Activated CD4-positive, alpha-beta memory T cell treated with anti-CD3 and anti-CD28 coated beads, Interleukin-2, amount 10 ng/mL, durations not matched to agents 7 days and 5 days (primary cell): ENCODE results near the gene ASCL3. TPM values are rescaled to one million over a fixed set of nuclear protein-coding genes. Genes with fewer than 3 reads are reported as not detected.
A peak's percentile ranks its signal among the peaks of the same experiment; 100 is the strongest.
"Not testable (repeated sequence)": the region's sequence is repeated elsewhere in the genome, so short reads cannot be mapped to it uniquely, and the experiment has no call there.

Experiments used
- CTCF ChIA-PET: fragments of 350-600 bp; sonication (Branson Sonifier 250); formaldehyde crosslinking; loops from one replicate; lab custom pipeline; 2021; ENCODE audit warnings: antibody characterized with exemption, inconsistent platforms; lab: Charles Lee
- POLR2A ChIA-PET: fragments of 350-600 bp; sonication (Branson Sonifier 250); formaldehyde crosslinking; loops from one replicate; lab custom pipeline; 2021; ENCODE audit warnings: antibody characterized with exemption; lab: Charles Lee
- DNase-seq: peaks from one replicate; pipeline ENCODE4 v3.0.0-alpha.2; 2020
- H3K27ac Mint-ChIP-seq: one replicate; pipeline ENCODE4 v1.8.0; 2021; ENCODE audit warnings: mild to moderate bottlenecking, mixed read lengths
- H3K27me3 Mint-ChIP-seq: one replicate; pipeline ENCODE4 v1.8.0; 2021; ENCODE audit warnings: mixed read lengths
- H3K36me3 Mint-ChIP-seq: one replicate; pipeline ENCODE4 v1.8.0; 2021; ENCODE audit warnings: low read depth, mixed read lengths
- H3K4me1 Mint-ChIP-seq: one replicate; pipeline ENCODE4 v1.8.0; 2021; ENCODE audit warnings: mixed read lengths
- H3K4me3 Mint-ChIP-seq: one replicate; pipeline ENCODE4 v1.8.0; 2021; ENCODE audit warnings: mild to moderate bottlenecking, mixed read lengths
- H3K9me3 Mint-ChIP-seq: one replicate; pipeline ENCODE4 v1.8.0; 2021; ENCODE audit warnings: mixed read lengths
- total RNA-seq, 2 experiments: library from RNA; stranded (reverse); gene quantifications; one replicate each; pipeline ENCODE4 v1.2.3, GENCODE V29; 2021

ASCL3 gene
- total RNA-seq, 2 experiments from 2014 or later: not detected

DNA sequence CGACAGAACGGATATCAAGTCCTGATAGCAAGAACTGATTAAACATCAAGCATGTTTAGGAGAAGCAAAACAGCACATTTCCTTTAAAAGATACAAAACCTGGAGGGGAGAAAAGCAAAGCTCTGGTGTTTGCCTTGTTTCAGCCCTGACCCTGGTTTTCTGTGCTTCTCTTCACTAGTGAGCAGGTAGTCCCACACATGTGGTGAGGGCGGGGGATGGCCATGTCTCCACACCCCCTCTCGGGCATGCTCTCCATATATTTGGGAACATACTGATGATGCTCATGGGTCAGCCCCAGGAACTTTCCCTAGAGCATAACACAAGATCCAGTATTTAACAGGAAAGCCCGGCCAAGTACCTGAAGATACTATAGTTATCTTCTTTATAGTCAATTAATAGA lies 20.1 kb downstream of the ASCL3 start:
- CTCF ChIA-PET: no interaction called here
- no peaks in the 10 kb centered on the region for H3K27me3 Mint-ChIP-seq
- H3K9me3 Mint-ChIP-seq: no peaks in the 10 kb centered on the region

DNA sequence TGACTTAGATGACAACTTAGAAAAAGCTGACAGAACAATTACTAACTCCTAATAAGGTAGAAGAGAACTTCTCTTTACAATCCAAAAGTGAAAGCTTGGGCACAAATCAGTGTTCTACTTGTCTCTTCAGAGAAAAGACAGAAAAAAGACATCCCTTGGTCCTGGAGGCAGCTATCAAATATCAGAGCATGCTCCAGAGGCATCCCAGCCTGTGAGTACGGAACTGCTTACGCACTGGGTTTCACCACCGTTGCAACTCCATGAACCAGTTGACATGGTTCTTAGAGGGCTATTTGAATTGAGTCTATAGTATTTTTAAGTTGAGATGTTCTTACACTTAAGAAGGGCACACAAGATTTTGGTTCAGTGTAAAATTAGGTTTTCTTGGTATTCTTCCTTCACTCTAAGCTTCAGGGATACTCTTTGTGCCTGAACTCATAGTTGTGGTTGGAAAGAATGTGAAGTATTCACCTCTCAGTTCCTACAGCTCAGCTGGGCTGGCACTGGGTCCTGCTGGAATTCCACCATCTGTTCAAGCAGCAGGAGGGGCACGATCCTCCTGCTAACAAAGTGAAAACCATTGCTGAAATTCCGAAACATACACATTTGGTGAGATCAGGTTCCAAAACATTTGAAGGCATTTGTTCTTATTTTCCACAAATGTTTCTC lies 25.5 kb downstream of the ASCL3 start:
- CTCF ChIA-PET: interaction anchor here (1.5 to 7.9 kb wide), 2 partner anchors 42 to 220 kb away, joined by 7 to 119 read pairs; no protein-coding TSS in a partner anchor
- H3K4me3 Mint-ChIP-seq: no peak overlapping the region

More for the DNA sequence above, 20.1 kb downstream of the ASCL3 start:
- no peak for DNase-seq
- Mint-ChIP-seq H3K4me1 (no peaks in the 10 kb centered on the region), H3K4me3 (no peak overlapping the region), H3K27ac (no peak overlapping the region), H3K36me3 (peaks cover 28% of the 10 kb centered on the region)
- POLR2A ChIA-PET: interaction anchor here (1.7 kb wide), 1 partner anchor 41 kb away, joined by 4 read pairs; the partner anchor contains the start of gene TMEM9B

DNA sequence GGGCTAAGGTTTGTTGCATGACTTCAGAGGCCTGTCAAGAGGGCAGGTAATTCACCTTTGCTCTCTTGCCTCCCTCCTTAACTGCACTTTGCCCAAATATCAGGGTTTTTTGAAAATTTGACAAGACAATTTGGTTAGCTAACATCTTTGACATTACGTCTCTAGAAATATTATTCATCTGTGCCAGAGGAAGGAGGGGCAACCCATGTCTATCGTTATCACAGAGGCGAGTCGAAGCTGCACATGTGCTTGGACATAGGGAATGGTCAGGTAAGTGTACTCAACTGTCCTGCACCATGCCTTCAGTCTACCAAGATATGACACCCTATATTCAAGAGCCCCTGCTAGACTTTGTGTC lies 28.2 kb downstream of the ASCL3 start:
- Mint-ChIP-seq H3K4me3 (no peak overlapping the region), H3K4me1 (peaks cover 34% of the 10 kb centered on the region), H3K9me3 (no peaks in the 10 kb centered on the region), H3K27ac (peak overlapping the region; percentile 76), H3K27me3 (no peaks in the 10 kb centered on the region), H3K36me3 (peaks cover 29% of the 10 kb centered on the region)
- ChIA-PET CTCF (interaction anchor here (0.6 to 7.9 kb wide), 12 partner anchors 16 to 592 kb away, joined by 3 to 119 read pairs (median 6); partner anchors contain the start of gene TMEM9B), POLR2A (interaction anchor here (1.4 to 2.2 kb wide), 3 partner anchors 49 to 545 kb away, joined by 3 to 11 read pairs (median 11); partner anchors contain the start of genes RPL27A, TMEM9B and TRIM66)
- DNase-seq: no peak

More for the DNA sequence above, 25.5 kb downstream of the ASCL3 start:
- H3K9me3 Mint-ChIP-seq: no peaks in the 10 kb centered on the region
- POLR2A ChIA-PET: no interaction called here
- H3K27ac Mint-ChIP-seq: no peak overlapping the region
- peaks cover 24% of the 10 kb centered on the region for H3K4me1 Mint-ChIP-seq
- H3K27me3 Mint-ChIP-seq: no peaks in the 10 kb centered on the region
- DNase-seq: no peak
- peaks cover 39% of the 10 kb centered on the region for H3K36me3 Mint-ChIP-seq

DNA sequence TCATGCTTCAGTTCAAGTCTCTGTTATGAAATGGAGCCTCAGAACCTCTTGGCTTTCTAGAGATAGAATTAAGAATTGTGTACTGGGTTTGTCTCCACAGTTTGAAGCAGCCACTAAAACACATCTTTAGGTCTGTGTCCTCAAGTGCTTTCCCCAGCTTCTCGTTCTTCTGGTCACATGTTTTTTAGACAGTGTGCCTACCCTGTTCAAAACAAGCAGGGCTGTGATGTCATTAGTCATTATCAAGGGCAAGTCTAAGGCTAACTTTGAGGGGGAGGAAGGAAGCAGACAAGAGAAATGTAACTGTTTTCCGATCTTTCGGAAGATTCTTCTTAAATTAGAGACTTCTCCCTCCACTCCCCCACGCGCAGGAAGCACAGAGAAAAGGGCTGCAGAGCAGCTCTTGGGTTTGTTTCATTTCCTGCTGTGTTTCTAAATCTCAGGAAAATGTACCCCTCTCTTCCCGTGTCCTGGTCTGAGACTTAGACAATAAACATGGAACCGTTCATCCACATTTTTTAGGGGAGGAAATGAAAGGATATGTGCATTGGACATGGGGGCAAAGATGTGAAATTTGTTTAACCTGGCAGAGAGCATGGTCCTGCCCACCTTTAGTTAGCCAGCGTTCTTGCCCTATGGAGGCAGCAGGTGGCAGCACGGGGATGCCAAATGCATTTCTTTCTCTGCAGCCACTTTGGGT lies 28.7 kb downstream of the ASCL3 start:
- H3K36me3 Mint-ChIP-seq: peaks cover 29% of the 10 kb centered on the region
- H3K9me3 Mint-ChIP-seq: no peaks in the 10 kb centered on the region
- peaks cover under 1% of the 10 kb centered on the region for H3K27me3 Mint-ChIP-seq
- peak; percentile 56 for DNase-seq
- peak overlapping the region; percentile 42 for H3K4me3 Mint-ChIP-seq
- ChIA-PET CTCF (interaction anchor here (0.7 to 7.9 kb wide), 14 partner anchors 17 to 592 kb away, joined by 3 to 119 read pairs (median 5); partner anchors contain the start of gene TMEM9B), POLR2A (interaction anchor here (0.6 to 2.2 kb wide), 4 partner anchors 45 to 546 kb away, joined by 3 to 11 read pairs (median 7); partner anchors contain the start of genes RPL27A, TMEM9B and TRIM66)
- H3K4me1 Mint-ChIP-seq: peaks cover 38% of the 10 kb centered on the region
- peak overlapping the region; percentile 76 for H3K27ac Mint-ChIP-seq

DNA sequence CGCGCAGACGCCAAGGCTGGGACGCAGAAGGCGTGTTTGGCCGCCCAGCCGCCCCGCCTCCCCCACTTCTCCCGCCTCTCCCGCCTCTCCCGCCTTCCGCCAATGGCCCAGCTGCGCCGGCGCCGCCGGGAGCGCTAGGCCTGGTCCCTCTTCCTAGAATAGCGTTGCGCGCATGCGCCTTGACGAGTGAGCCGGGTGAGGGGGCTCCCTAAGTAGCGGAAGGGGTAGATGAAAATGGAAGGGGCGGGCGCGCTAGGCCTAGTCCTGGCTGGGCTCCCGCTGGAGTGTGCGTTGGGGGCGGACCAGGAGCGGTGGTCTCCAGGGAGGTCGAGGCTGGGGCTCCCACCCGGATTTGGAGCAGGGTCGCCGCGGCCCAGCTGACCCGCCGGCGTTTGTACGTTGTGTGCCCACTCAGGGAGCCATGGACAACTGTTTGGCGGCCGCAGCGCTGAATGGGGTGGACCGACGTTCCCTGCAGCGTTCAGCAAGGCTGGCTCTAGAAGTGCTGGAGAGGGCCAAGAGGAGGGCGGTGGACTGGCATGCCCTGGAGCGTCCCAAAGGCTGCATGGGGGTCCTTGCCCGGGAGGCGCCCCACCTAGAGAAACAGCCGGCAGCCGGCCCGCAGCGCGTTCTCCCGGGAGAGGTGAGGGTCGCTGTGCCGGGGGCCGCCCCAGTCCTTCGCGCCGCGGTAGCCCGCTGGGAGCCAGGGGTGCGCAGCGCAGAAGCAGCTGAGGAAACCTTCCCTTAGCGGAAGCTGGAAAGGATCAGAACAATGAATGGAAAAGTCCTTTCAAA lies 31.6 kb downstream of the ASCL3 start, which contains the start of gene AKIP1:
Gene AKIP1, plus strand, starts transcription at position 161 of the 795 bp plus-strand sequence. Its CDS starts 261 bp downstream, at position 422.
- no peaks in the 10 kb centered on the region for H3K9me3 Mint-ChIP-seq
- H3K36me3 Mint-ChIP-seq: peaks cover 13% of the 10 kb centered on the region
- peak within 1 kb of the TSS; percentile 84 for H3K27ac Mint-ChIP-seq
- peaks cover 51% of the 10 kb centered on the region for H3K4me1 Mint-ChIP-seq
- POLR2A ChIA-PET: interaction anchor here (0.9 to 3.1 kb wide), 4 partner anchors 53 to 228 kb away, joined by 4 to 20 read pairs (median 8); partner anchors contain the start of genes RPL27A, TMEM9B and TRIM66
- CTCF ChIA-PET: interaction anchor here (0.7 to 7.9 kb wide), 5 partner anchors 48 to 595 kb away, joined by 3 to 119 read pairs (median 4); partner anchors contain the start of gene TMEM9B
- DNase-seq: peak; percentile 84
- peak within 1 kb of the TSS; percentile 94 for H3K4me3 Mint-ChIP-seq
- peaks cover 6% of the 10 kb centered on the region for H3K27me3 Mint-ChIP-seq

DNA sequence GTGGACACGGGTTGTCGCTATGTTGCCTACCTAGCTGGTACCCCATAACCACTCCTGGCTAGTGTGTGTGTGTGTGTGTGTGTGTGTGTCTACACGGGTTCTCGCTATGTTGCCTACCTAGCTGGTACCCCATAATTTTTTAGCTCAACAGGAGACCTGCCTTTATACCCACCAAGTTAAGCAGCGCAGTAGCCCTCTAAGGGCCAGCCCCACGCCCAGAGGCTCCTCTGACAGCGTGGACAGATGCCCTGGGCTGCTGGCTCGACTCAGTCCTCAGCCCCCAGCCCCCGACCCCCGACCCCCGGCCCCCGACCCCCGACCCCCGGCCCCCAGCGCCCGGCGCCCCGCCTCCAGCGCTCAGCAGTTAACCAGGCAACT lies 32.2 kb downstream of the ASCL3 start:
- H3K9me3 Mint-ChIP-seq: no peaks in the 10 kb centered on the region
- peaks cover 7% of the 10 kb centered on the region for H3K27me3 Mint-ChIP-seq
- peaks cover 52% of the 10 kb centered on the region for H3K4me1 Mint-ChIP-seq
- ChIA-PET CTCF (interaction anchor here (1.0 to 7.9 kb wide), 2 partner anchors 49 to 227 kb away, joined by 3 to 119 read pairs; no protein-coding TSS in a partner anchor), POLR2A (interaction anchor here (0.8 to 3.1 kb wide), 5 partner anchors 54 to 550 kb away, joined by 4 to 20 read pairs (median 6); partner anchors contain the start of genes RPL27A, TMEM9B, TRIM66 and ZNF143)
- H3K4me3 Mint-ChIP-seq: peak overlapping the region; percentile 94
- no peak overlapping the region for H3K27ac Mint-ChIP-seq
- no peak for DNase-seq
- peaks cover 10% of the 10 kb centered on the region for H3K36me3 Mint-ChIP-seq

DNA sequence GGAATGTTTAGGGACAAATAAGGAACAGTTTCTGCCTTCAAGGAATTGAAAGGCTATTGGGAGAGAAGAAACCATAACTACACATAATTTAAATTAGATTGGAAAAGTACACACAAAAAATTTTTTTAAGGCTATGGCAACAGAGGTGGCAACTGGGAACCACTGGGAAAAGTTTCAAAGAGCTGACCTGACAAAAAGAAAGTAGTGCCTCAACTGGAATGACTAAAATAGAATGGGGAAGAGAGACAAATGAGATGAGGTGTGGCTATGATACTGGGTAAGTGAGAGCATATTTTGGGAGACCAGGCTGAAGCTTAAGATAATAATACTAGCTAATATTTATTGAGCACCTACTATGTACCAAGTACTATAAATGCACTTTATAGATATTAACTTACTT lies 34.7 kb downstream of the ASCL3 start:
- ChIA-PET CTCF (interaction anchor here (1.1 kb wide), 1 partner anchor 51 kb away, joined by 4 read pairs; no protein-coding TSS in a partner anchor), POLR2A (interaction anchor here (1.6 to 1.7 kb wide), 2 partner anchors 51 to 226 kb away, joined by 3 to 5 read pairs; no protein-coding TSS in a partner anchor)
- H3K27ac Mint-ChIP-seq: no peak overlapping the region
- peaks cover 12% of the 10 kb centered on the region for H3K27me3 Mint-ChIP-seq
- no peak overlapping the region for H3K4me3 Mint-ChIP-seq
- H3K9me3 Mint-ChIP-seq: no peaks in the 10 kb centered on the region
- H3K36me3 Mint-ChIP-seq: no peaks in the 10 kb centered on the region
- DNase-seq: no peak
- peaks cover 36% of the 10 kb centered on the region for H3K4me1 Mint-ChIP-seq

DNA sequence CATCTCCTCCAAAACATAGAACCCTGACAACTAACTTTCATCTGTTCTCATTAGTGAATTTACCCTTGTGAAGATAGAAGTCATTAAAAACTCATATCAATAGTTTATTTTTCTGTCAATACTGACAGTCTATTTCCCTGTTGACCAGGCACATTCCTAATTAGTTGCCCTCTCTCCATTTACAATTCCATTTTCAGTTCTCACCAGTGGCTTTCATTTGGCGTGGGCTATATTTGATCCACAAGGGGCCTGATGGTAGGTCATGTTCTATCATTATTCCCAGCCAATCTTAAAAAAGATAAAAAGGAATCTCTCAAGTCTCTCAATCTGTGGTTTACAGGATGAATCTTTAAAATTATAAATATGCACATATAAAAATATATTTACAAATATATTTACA lies 35.7 kb downstream of the ASCL3 start:
- DNase-seq: no peak
- no peaks in the 10 kb centered on the region for H3K36me3 Mint-ChIP-seq
- peaks cover 12% of the 10 kb centered on the region for H3K27me3 Mint-ChIP-seq
- no peak overlapping the region for H3K4me3 Mint-ChIP-seq
- CTCF ChIA-PET: no interaction called here
- H3K9me3 Mint-ChIP-seq: peaks cover 4% of the 10 kb centered on the region
- H3K4me1 Mint-ChIP-seq: peaks cover 31% of the 10 kb centered on the region
- POLR2A ChIA-PET: no interaction called here
- no peak overlapping the region for H3K27ac Mint-ChIP-seq

DNA sequence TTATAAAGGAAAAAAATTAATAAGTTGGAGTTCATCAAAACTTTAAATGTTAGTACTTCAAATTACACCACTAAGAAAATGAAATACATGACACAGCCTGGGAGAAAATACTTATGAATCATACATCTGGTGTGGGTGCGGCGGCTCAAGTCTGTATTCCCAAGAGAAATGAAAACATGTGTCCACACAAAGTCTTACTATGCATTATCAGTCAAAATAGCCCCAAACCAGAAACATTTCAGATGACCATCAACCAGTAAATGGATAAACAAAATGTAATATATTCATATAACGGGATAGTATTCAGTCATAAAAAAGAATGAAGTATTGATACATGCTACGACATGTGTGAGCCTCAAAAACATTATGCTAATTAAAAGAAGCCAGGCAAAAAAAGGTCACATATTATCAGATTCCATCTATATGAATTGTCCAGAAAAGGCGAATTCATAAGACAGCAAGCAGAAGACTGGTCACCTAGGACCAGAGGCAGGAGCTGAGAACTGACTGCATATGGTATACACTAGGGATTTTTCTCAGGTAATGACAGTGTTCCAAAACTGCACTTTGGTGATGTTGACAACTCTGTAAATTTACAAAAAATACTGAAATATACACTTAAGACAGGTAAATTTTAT lies 37.2 kb downstream of the ASCL3 start:
- ChIA-PET POLR2A (no interaction called here), CTCF (no interaction called here)
- no peak overlapping the region for H3K27ac Mint-ChIP-seq
- H3K4me1 Mint-ChIP-seq: peaks cover 30% of the 10 kb centered on the region
- H3K9me3 Mint-ChIP-seq: peaks cover 4% of the 10 kb centered on the region
- no peak overlapping the region for H3K4me3 Mint-ChIP-seq
- no peak for DNase-seq
- H3K36me3 Mint-ChIP-seq: no peaks in the 10 kb centered on the region
- H3K27me3 Mint-ChIP-seq: peaks cover 12% of the 10 kb centered on the region

DNA sequence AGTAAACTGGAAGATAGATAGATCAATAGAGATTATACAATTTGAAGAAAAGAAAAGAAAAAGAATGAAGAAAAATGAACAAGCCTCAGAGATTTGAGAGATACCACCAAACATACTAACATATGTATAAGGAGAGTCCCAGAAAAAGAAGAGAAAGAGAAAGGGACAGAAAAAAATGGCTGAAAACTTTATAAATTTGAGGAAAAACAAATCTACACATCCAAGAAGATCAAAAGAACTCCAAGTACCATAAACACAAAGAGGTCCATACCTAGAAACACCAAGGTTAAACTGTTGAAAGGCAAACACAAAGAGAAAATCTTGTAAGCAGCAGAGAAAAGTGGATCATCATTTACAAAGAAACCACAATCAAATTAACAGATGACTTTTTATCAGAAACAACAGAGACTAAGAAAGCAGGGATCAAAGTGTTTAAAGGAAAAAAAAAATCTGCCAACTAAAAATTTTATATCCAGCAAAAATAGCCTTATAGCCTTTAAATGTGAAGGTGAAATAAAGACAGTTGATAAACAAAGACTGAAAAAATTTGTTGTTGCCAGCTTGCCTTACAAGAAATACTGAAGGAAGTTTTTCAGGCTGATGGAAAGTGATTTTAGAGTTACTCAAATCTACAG lies 43.6 kb downstream of the ASCL3 start:
- no peak for DNase-seq
- peaks cover 21% of the 10 kb centered on the region for H3K9me3 Mint-ChIP-seq
- no peaks in the 10 kb centered on the region for H3K4me1 Mint-ChIP-seq
- no peak overlapping the region for H3K4me3 Mint-ChIP-seq
- H3K27me3 Mint-ChIP-seq: peaks cover 5% of the 10 kb centered on the region
- no peak overlapping the region for H3K27ac Mint-ChIP-seq
- peaks cover 11% of the 10 kb centered on the region for H3K36me3 Mint-ChIP-seq
- POLR2A ChIA-PET: no interaction called here
- CTCF ChIA-PET: no interaction called here

DNA sequence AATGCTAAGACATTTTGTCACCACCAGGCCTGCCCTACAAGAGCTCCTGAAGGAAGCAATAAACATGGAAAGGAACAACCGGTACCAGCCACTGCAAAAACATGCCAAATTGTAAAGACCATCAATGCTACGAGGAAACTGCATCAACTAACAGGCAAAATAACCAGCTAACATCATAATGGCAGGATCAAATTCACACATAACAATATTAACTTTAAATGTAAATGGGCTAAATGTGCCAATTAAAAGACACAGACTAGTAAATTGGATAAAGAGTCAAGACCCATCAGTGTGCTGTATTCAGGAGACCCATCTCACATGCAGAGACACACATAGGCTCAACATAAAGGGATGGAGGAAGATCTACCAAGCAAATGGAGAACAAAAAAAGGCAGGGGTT lies 51.6 kb downstream of the ASCL3 start:
- H3K4me1 Mint-ChIP-seq, POLR2A ChIA-PET, DNase-seq, H3K4me3 Mint-ChIP-seq, H3K27ac Mint-ChIP-seq: not testable (repeated sequence)
- Mint-ChIP-seq H3K27me3 (peaks cover 20% of the 10 kb centered on the region), H3K9me3 (peaks cover 12% of the 10 kb centered on the region), H3K36me3 (peaks cover 11% of the 10 kb centered on the region)
- CTCF ChIA-PET: interaction anchor here (0.6 kb wide), 1 partner anchor 24 kb away, joined by 3 read pairs; no protein-coding TSS in a partner anchor
